HepG2 (cell line): ENCODE measurements around the gene BICDL1. TPM values are rescaled to one million over a fixed set of nuclear protein-coding genes. Genes with fewer than 3 reads are reported as not detected.

Experiments used
- EP300 ChIP-seq, 3 experiments: sonication (generic) in 1 of 3; formaldehyde crosslinking in 1 of 3; IDR thresholded peaks; 2 replicates each; pipeline versions ENCODE4 v1.5.1 to v1.6.1; 2011 to 2020; ENCODE audit warnings: low read depth in 2 of 3, low read length in 2 of 3, borderline replicate concordance in 1 of 3, improper control_type of control experiment in 1 of 3, mild to moderate bottlenecking in 1 of 3, missing genetic modification reagents in 1 of 3, moderate library complexity in 1 of 3
- GATAD1 ChIP-seq: IDR thresholded peaks from 2 replicates; pipeline ENCODE4 v1.6.1; 2016; ENCODE audit warnings: missing genetic modification reagents, missing compliant biosample characterization
- GLI4 ChIP-seq: sonication (generic); formaldehyde crosslinking; IDR thresholded peaks from 2 replicates; pipeline ENCODE4 v1.5.1; 2020; ENCODE audit warnings: missing genetic modification reagents, mild to moderate bottlenecking, moderate library complexity, borderline replicate concordance
- HNRNPK ChIP-seq: fragments of 200-400 bp; formaldehyde crosslinking; IDR thresholded peaks from 2 replicates; pipeline ENCODE4 v1.6.1; 2018; ENCODE audit warnings: low read length, low read depth, moderate library complexity, mild to moderate bottlenecking; ENCODE audit not compliant: poor library complexity, severe bottlenecking
- HOXA3 ChIP-seq: sonication (generic); formaldehyde crosslinking; IDR thresholded peaks from 2 replicates; pipeline ENCODE4 v1.5.0; 2020; ENCODE audit warnings: missing genetic modification reagents
- HOXD1 ChIP-seq: sonication (generic); formaldehyde crosslinking; IDR thresholded peaks from 2 replicates; pipeline ENCODE4 v1.5.0; 2020; ENCODE audit warnings: missing genetic modification reagents
- JUND ChIP-seq: sonication (generic); formaldehyde crosslinking; IDR thresholded peaks from 2 replicates; pipeline ENCODE4 v1.8.0; 2022; ENCODE audit warnings: mild to moderate bottlenecking, missing genetic modification reagents
- KLF9 ChIP-seq: IDR thresholded peaks from 2 replicates; pipeline ENCODE4 v1.6.1; 2016; ENCODE audit warnings: low read depth
- RARA ChIP-seq: IDR thresholded peaks from 2 replicates; pipeline ENCODE4 v1.6.1; 2016; ENCODE audit warnings: missing genetic modification reagents, missing compliant biosample characterization
- SP1 ChIP-seq, 2 experiments: fragments of 450-650 bp in 1 of 2; sonication (generic) in 1 of 2; formaldehyde crosslinking in 1 of 2; IDR thresholded peaks; 2 replicates each; pipeline versions ENCODE4 v1.4.0 to v1.6.1; 2016 to 2020; ENCODE audit warnings: missing genetic modification reagents in 1 of 2
- SRSF4 ChIP-seq: fragments of 200-400 bp; formaldehyde crosslinking; IDR thresholded peaks from one replicate; pipeline ENCODE4 v1.6.1; 2018; ENCODE audit warnings: mild to moderate bottlenecking, low read depth, low read length, moderate library complexity; ENCODE audit not compliant: poor library complexity, severe bottlenecking
- TBP ChIP-seq: sonication (generic); formaldehyde crosslinking; IDR thresholded peaks from 2 replicates; pipeline ENCODE4 v1.5.0; 2020; ENCODE audit warnings: missing genetic modification reagents
- U2AF1 ChIP-seq: fragments of 200-400 bp; formaldehyde crosslinking; optimal IDR thresholded peaks from 2 replicates; pipeline ENCODE3; 2017; ENCODE audit warnings: mild to moderate bottlenecking, low read depth, low read length
- ZBTB7B ChIP-seq: sonication (generic); formaldehyde crosslinking; IDR thresholded peaks from 2 replicates; pipeline ENCODE4 v1.4.0; 2020; ENCODE audit warnings: missing genetic modification reagents
- ZFP82 ChIP-seq: sonication (generic); formaldehyde crosslinking; IDR thresholded peaks from 2 replicates; pipeline ENCODE4 v1.5.1; 2020; ENCODE audit warnings: mild to moderate bottlenecking, missing genetic modification reagents, borderline replicate concordance
- ZFP90 ChIP-seq: sonication (generic); formaldehyde crosslinking; IDR thresholded peaks from 2 replicates; pipeline ENCODE4 v1.8.0; 2022; ENCODE audit warnings: missing genetic modification reagents, mild to moderate bottlenecking, inconsistent platforms, borderline replicate concordance
- ZNF3 ChIP-seq: IDR thresholded peaks from 2 replicates; pipeline ENCODE4 v1.7.0; 2017; ENCODE audit warnings: inconsistent platforms
- ZNF607 ChIP-seq: sonication (generic); formaldehyde crosslinking; IDR thresholded peaks from 2 replicates; pipeline ENCODE4 v1.5.1; 2020; ENCODE audit warnings: missing genetic modification reagents, mild to moderate bottlenecking, borderline replicate concordance
- ZNF746 ChIP-seq: sonication (generic); formaldehyde crosslinking; IDR thresholded peaks from 2 replicates; pipeline ENCODE4 v1.8.0; 2022; ENCODE audit warnings: mild to moderate bottlenecking, missing genetic modification reagents
- polyA plus RNA-seq, 8 experiments: library from polyadenylated mRNA; depleted of rRNA in 3 of 8; stranded (reverse) in 7 of 8; unstranded in 1 of 8; fragments of >200 nt; fragmentation: Illumina TruSeq in 4 of 8; extraction: Trizol in 4 of 8; gene quantifications; 2 replicates each; pipeline versions ENCODE4 v1.2.1 to v1.2.3, GENCODE V29; 2011 to 2016; ENCODE audit warnings: low read depth in 4 of 8, missing spikeins in 1 of 8, mixed read lengths in 1 of 8; ENCODE audit not compliant: insufficient read depth in 1 of 8
- total RNA-seq, 5 experiments: library from RNA; depleted of rRNA; stranded (reverse); fragments of >200 nt; fragmentation: Illumina TruSeq; extraction: Trizol; gene quantifications; 2 replicates each; pipeline ENCODE4 v1.2.3, GENCODE V29; 2016; ENCODE audit warnings: low read depth in 1 of 5
- TF ChIP-seq, protein P1 (sequence below): fragments of 450-650 bp; IDR thresholded peaks from 2 replicates; pipeline ENCODE4 v1.6.1; 2017; ENCODE audit warnings: mild to moderate bottlenecking
- TF ChIP-seq, protein P2 (sequence below), 2 experiments: fragments of 450-650 bp in 1 of 2; sonication (generic) in 1 of 2; formaldehyde crosslinking; IDR thresholded peaks; 2 replicates each; pipeline versions ENCODE4 v1.5.0 to v1.8.0; 2020 to 2022; ENCODE audit warnings: mild to moderate bottlenecking in 1 of 2, missing genetic modification reagents in 1 of 2
- TF ChIP-seq, protein P3 (sequence below): IDR thresholded peaks from 2 replicates; pipeline ENCODE4 v1.6.1; 2016; ENCODE audit warnings: mild to moderate bottlenecking, missing biosample characterization, missing genetic modification reagents
- TF ChIP-seq, protein P4 (sequence below): IDR thresholded peaks from 2 replicates; pipeline ENCODE4 v1.6.1; 2016; ENCODE audit warnings: low read depth

Gene BICDL1
- total and polyA plus RNA-seq, 2 of the 13 experiments (the other 11 are each of a cell fraction or from before 2014, with no cell fraction given), result 3.6 to 9.7 TPM

DNA sequence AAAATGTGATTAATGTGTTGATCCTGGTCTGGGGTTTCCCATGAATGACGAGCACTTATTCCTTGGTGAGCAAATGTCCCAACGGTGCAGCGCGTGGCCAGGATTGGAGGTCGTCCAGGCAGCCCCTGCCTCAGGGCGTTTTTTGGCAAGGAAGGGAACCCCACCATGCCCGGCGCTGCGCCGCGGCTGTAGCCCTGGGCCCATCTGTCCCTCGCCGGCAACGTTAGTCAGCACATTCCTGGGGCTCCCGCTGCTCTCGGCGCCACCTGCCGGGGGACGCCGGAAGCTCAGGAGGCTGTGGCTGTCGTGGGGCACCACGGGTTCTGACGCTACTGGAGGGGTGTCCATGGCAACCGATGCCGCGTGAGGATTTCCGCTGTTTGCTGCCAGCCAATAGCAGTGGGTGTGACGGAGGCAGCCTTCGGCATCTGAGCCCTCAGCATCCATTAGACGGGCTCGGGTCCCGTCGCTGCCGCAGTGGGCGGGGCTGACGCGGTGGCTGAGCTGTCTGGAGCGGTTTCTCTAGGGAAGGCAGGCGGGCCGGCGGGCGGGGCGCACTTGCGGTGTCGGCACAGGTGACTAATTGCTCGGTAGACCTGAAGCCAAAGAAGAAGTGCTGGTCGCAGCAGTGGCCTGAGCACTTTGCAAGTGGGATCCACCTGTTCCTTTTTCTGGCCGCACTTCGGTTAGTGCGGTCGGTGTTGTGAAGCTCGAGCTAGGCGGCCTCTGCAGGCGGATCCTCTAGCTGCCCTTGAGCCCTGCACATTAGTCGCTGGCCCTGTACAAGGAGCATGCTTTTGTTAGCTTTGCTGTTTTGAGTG lies 98.0 kb downstream of the BICDL1 start (continued):
- TF ChIP-seq, protein P1, sequence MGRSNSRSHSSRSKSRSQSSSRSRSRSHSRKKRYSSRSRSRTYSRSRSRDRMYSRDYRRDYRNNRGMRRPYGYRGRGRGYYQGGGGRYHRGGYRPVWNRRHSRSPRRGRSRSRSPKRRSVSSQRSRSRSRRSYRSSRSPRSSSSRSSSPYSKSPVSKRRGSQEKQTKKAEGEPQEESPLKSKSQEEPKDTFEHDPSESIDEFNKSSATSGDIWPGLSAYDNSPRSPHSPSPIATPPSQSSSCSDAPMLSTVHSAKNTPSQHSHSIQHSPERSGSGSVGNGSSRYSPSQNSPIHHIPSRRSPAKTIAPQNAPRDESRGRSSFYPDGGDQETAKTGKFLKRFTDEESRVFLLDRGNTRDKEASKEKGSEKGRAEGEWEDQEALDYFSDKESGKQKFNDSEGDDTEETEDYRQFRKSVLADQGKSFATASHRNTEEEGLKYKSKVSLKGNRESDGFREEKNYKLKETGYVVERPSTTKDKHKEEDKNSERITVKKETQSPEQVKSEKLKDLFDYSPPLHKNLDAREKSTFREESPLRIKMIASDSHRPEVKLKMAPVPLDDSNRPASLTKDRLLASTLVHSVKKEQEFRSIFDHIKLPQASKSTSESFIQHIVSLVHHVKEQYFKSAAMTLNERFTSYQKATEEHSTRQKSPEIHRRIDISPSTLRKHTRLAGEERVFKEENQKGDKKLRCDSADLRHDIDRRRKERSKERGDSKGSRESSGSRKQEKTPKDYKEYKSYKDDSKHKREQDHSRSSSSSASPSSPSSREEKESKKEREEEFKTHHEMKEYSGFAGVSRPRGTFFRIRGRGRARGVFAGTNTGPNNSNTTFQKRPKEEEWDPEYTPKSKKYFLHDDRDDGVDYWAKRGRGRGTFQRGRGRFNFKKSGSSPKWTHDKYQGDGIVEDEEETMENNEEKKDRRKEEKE, result no peak
- TF ChIP-seq GATAD1 (CRISPR knock-in tag) (peak; percentile 69), ZBTB7B (CRISPR knock-in tag) (peak; percentile 90), ZNF607 (CRISPR knock-in tag) (no peak), SRSF4 (no peak), HOXA3 (peak; percentile 85; the same call in 1 of the 2 replicates), ZNF3 (no peak), ZFP90 (CRISPR knock-in tag) (no peak), ZFP82 (CRISPR knock-in tag) (peak; percentile 63; the same call in 1 of the 2 replicates), KLF9 (CRISPR knock-in tag) (0 out of 2 replicates have a peak, but pooled peaks have one; percentile 24), HOXD1 (CRISPR knock-in tag) (peak; percentile 63; the same call in 1 of the 2 replicates), TBP (0 out of 2 replicates have a peak, but pooled peaks have one; percentile 60), RARA (CRISPR knock-in tag) (peak; percentile 62), EP300 (IDR thresholded peaks at IDR 0.05; ENCODE audit: low read depth in 2 of 2, low read length in 2 of 2) (peak; percentile 41 to 70; a peak in 2 of 4 replicates), EP300 (CRISPR knock-in tag; IDR thresholded peaks at IDR 0.05; ENCODE audit: borderline replicate concordance) (peak; percentile 67; the same call in 1 of the 2 replicates), HNRNPK (no peak), SP1 (IDR thresholded peaks at IDR 0.05) (no peak), SP1 (CRISPR knock-in tag; IDR thresholded peaks at IDR 0.05) (peak; percentile 85), ZNF746 (CRISPR knock-in tag) (no peak), GLI4 (no peak), U2AF1 (no peak), JUND (CRISPR knock-in tag) (0 out of 2 replicates have a peak, but pooled peaks have one; percentile 24)
- TF ChIP-seq, protein P2, sequence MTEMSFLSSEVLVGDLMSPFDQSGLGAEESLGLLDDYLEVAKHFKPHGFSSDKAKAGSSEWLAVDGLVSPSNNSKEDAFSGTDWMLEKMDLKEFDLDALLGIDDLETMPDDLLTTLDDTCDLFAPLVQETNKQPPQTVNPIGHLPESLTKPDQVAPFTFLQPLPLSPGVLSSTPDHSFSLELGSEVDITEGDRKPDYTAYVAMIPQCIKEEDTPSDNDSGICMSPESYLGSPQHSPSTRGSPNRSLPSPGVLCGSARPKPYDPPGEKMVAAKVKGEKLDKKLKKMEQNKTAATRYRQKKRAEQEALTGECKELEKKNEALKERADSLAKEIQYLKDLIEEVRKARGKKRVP (CRISPR knock-in tag; IDR thresholded peaks at IDR 0.05), result peak in 1 of 2 experiments; percentile 36; a peak in 1 of 4 replicates
- TF ChIP-seq, protein P3, sequence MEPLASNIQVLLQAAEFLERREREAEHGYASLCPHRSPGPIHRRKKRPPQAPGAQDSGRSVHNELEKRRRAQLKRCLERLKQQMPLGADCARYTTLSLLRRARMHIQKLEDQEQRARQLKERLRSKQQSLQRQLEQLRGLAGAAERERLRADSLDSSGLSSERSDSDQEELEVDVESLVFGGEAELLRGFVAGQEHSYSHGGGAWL (CRISPR knock-in tag), result peak; percentile 34; the same call in 1 of the 2 replicates
- TF ChIP-seq, protein P4, sequence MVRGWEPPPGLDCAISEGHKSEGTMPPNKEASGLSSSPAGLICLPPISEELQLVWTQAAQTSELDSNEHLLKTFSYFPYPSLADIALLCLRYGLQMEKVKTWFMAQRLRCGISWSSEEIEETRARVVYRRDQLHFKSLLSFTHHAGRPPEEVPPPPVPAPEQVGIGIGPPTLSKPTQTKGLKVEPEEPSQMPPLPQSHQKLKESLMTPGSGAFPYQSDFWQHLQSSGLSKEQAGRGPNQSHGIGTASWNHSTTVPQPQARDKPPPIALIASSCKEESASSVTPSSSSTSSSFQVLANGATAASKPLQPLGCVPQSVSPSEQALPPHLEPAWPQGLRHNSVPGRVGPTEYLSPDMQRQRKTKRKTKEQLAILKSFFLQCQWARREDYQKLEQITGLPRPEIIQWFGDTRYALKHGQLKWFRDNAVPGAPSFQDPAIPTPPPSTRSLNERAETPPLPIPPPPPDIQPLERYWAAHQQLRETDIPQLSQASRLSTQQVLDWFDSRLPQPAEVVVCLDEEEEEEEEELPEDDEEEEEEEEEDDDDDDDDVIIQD (CRISPR knock-in tag), result peak; percentile 62; the same call in 1 of the 2 replicates
